22Rv1 (cell line): ENCODE measurements around the gene CHPF.

Experiments
- H3K27ac ChIP-seq: fragments of 450-650 bp; 2 replicates; pipeline ENCODE4 v1.5.1; 2017
- ZFX ChIP-seq: fragments of 450-650 bp; IDR thresholded peaks from 2 replicates; pipeline ENCODE4 v1.6.1; 2017; ENCODE audit warnings: antibody characterized with exemption, borderline replicate concordance
- TF ChIP-seq, protein P1 (sequence below): fragments of 450-650 bp; IDR thresholded peaks from 2 replicates; pipeline ENCODE4 v1.5.1; 2017; ENCODE audit warnings: mild to moderate bottlenecking

The CHPF gene

DNA sequence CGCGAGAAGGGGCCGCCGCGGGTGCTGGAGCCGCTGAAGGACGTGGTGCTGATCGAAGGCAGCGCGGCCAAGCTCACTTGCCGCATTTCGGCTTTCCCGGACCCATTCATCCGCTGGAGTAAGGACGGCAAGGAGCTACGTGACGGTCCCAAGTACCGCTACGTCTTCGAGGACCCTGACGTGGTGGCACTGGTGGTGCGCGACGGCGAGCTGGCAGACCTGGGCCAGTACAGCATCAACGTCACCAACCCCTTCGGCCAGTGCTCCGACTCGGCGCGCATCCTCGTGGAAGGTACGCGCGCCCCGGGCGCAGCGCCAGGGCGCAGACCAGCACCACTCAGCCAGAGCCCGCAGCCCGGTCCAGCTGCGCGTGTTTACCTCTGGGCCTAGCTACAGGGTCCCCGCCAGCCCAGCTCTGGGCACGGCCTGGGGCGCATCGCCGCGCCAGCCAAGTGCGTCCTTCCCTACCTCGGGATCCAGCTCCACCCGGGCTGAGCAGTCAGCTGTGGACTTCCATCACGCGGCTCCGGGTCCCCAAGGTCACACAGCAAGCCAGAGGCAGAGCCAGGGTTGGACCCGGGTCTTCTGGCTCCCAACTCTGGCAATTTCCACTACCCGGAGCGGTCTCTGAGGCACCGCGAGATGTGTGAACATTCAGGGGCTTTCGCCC lies 46.6 kb downstream of the CHPF start:
- TF ChIP-seq ZFX = no peak
- TF ChIP-seq, protein P1, sequence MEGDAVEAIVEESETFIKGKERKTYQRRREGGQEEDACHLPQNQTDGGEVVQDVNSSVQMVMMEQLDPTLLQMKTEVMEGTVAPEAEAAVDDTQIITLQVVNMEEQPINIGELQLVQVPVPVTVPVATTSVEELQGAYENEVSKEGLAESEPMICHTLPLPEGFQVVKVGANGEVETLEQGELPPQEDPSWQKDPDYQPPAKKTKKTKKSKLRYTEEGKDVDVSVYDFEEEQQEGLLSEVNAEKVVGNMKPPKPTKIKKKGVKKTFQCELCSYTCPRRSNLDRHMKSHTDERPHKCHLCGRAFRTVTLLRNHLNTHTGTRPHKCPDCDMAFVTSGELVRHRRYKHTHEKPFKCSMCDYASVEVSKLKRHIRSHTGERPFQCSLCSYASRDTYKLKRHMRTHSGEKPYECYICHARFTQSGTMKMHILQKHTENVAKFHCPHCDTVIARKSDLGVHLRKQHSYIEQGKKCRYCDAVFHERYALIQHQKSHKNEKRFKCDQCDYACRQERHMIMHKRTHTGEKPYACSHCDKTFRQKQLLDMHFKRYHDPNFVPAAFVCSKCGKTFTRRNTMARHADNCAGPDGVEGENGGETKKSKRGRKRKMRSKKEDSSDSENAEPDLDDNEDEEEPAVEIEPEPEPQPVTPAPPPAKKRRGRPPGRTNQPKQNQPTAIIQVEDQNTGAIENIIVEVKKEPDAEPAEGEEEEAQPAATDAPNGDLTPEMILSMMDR = no peak
- H3K27ac ChIP-seq = no peak overlapping the region

- no peak for TF ChIP-seq ZFX
- TF ChIP-seq, protein P1 = no peak
- no peak overlapping the region for H3K27ac ChIP-seq
These were observed 47.3 kb downstream of the CHPF start for GRCh38 chr2:219496247-219496824.

DNA sequence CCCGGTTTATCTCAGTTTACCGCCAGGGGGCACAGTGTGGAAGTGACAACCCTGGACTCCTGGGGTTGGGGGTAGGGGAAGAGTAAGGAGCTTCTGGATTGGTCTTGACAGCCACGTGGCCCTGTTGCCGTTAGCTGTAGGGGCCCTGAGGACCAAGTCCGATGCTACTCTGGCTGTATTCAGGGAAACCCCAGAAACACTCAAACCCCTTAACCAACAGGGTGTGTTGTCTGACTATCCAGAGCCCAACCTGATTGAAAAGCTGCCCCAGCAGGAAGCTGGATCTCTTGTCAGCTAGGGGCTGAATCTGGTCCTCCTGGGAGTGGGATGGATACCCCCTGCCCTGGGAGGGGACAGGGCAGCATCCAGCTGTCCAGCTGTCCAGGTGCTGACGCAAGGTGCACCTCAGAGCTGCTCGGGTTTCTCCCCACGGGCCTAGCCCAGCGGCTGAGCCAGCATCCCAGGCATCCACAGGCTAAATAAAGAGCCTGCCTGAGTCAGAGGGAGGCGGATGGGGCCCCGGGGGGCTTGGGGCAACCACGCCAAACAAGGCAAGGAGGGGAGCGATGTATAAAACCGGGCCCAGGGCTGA lies 48.0 kb downstream of the CHPF start:
- TF ChIP-seq, protein P1 = peak; percentile 79
- no peak for TF ChIP-seq ZFX
- H3K27ac ChIP-seq = no peak overlapping the region

DNA sequence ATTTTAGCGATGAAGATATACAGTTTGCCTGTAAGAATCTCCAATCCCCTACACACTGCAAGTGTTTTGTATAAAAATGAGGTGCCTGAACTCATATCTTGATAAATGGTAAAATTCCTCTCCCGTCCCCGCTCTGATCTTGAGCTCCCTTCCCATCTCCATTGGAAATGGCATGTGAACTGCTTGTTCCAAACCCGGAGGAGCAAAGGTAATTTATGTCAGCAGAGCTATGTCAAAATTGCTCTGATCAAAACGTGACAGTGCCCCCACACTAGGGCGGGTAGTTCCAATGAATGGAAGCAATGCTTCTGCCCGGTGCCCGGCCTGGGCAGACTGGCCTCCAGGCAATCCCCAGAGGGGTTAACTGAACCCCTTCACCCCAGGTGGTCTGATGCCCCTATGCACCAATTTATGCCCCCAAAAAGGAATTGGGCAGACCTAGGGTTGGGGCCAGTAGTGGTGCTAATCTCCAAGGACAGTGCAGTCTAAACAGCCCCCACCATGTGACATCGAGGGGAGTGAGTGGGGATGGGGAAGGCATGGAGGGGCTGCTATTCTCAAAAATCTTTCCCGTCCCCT lies 48.6 kb downstream of the CHPF start:
- no peak overlapping the region for H3K27ac ChIP-seq

DNA sequence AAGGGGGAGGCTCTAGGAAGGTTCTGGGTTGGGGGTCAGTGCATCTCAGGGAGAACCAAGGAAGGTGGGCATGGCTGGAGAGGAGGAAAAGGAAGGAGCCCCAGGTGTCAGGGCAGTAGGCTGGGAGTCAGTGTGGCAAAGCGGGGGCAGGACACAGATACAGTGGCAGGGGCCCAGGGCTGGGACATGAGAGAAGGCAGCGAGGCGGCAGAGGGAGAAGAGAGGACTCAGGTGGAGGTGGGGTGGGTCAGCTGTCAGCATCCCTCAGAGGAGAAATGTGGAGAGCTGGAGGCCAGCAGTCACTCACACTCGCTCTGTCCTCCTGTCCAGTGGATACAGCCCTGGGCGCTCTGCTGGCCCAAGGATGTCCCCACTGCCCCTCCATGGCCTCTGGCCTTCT lies 50.5 kb downstream of the CHPF start:
- TF ChIP-seq, protein P1 = no peak
- TF ChIP-seq ZFX = no peak
- H3K27ac ChIP-seq = no peak overlapping the region

More for the DNA sequence above, 48.6 kb downstream of the CHPF start:
- TF ChIP-seq, protein P1 = no peak

- H3K27ac ChIP-seq = no peak overlapping the region
- TF ChIP-seq ZFX = no peak
- TF ChIP-seq, protein P1 = peak; percentile 35
These were observed 51.0 kb downstream of the CHPF start for GRCh38 chr2:219492575-219492974.
